ENCODE data around the gene DMXL1. TPM values are rescaled to one million over a fixed set of nuclear protein-coding genes. Genes with fewer than 3 reads are reported as not detected.

Gene DMXL1
- total and polyA plus RNA-seq, 4 donors: 4.3 to 38.1 (median 25.1) TPM

DNA sequence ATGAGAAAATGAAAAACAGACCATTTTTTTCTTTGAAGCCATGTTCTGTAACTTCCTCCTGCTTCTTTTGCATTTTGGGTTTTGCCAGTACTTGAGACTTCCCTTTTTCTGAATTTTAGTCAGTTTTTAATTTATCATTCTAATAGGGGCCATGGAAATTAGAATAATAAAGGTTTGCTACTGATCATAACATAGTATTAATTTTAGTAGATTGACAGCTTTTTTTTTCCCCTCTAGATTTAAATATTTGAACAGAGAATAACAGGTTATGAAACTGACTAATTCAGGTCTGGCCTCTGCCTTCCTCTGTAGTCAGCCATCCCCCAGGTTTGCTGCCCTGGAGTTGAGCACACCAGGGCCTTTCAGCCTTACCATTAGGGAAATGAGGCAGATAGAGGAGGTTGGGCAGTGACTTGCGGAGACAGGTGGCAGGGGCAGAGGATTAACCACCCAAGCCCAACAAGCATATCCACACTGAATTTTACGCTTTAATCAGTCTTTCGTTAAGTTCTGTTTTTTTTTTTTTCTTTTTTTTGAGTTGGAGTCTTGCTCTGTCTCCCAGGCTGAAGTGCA is 204.8 kb downstream of the DMXL1 start:
- no peak for TF ChIP-seq GABPA (IDR thresholded peaks at IDR 0.05 in 1 of 2, conservative IDR thresholded peaks at IDR 0.05 in 1 of 2)
- TF ChIP-seq RXRA (IDR thresholded peaks at IDR 0.05): no peak
- TF ChIP-seq HNF4G (IDR thresholded peaks at IDR 0.05): no peak
- no peak for TF ChIP-seq NR2F2 (IDR thresholded peaks at IDR 0.05)
- no peak for TF ChIP-seq EGR1 (IDR thresholded peaks at IDR 0.05; ENCODE audit: low read depth in 2 of 2)
- TF ChIP-seq FOXA2 (IDR thresholded peaks at IDR 0.05): no peak
- TF ChIP-seq SP1 (IDR thresholded peaks at IDR 0.05): no peak
- TF ChIP-seq JUND (IDR thresholded peaks at IDR 0.05): no peak
- TF ChIP-seq FOXA1 (IDR thresholded peaks at IDR 0.05): no peak
- TF ChIP-seq, protein P1, sequence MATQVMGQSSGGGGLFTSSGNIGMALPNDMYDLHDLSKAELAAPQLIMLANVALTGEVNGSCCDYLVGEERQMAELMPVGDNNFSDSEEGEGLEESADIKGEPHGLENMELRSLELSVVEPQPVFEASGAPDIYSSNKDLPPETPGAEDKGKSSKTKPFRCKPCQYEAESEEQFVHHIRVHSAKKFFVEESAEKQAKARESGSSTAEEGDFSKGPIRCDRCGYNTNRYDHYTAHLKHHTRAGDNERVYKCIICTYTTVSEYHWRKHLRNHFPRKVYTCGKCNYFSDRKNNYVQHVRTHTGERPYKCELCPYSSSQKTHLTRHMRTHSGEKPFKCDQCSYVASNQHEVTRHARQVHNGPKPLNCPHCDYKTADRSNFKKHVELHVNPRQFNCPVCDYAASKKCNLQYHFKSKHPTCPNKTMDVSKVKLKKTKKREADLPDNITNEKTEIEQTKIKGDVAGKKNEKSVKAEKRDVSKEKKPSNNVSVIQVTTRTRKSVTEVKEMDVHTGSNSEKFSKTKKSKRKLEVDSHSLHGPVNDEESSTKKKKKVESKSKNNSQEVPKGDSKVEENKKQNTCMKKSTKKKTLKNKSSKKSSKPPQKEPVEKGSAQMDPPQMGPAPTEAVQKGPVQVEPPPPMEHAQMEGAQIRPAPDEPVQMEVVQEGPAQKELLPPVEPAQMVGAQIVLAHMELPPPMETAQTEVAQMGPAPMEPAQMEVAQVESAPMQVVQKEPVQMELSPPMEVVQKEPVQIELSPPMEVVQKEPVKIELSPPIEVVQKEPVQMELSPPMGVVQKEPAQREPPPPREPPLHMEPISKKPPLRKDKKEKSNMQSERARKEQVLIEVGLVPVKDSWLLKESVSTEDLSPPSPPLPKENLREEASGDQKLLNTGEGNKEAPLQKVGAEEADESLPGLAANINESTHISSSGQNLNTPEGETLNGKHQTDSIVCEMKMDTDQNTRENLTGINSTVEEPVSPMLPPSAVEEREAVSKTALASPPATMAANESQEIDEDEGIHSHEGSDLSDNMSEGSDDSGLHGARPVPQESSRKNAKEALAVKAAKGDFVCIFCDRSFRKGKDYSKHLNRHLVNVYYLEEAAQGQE (IDR thresholded peaks at IDR 0.05): no peak
- no peak for TF ChIP-seq TAF1 (conservative IDR thresholded peaks at IDR 0.05)
- TF ChIP-seq HNF4A (conservative IDR thresholded peaks at IDR 0.05): no peak
- TF ChIP-seq, protein P2, sequence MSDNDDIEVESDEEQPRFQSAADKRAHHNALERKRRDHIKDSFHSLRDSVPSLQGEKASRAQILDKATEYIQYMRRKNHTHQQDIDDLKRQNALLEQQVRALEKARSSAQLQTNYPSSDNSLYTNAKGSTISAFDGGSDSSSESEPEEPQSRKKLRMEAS (IDR thresholded peaks at IDR 0.05): no peak
- no peak for TF ChIP-seq RAD21 (IDR thresholded peaks at IDR 0.05)
- TF ChIP-seq YY1 (IDR thresholded peaks at IDR 0.05): no peak
- TF ChIP-seq, protein P3, sequence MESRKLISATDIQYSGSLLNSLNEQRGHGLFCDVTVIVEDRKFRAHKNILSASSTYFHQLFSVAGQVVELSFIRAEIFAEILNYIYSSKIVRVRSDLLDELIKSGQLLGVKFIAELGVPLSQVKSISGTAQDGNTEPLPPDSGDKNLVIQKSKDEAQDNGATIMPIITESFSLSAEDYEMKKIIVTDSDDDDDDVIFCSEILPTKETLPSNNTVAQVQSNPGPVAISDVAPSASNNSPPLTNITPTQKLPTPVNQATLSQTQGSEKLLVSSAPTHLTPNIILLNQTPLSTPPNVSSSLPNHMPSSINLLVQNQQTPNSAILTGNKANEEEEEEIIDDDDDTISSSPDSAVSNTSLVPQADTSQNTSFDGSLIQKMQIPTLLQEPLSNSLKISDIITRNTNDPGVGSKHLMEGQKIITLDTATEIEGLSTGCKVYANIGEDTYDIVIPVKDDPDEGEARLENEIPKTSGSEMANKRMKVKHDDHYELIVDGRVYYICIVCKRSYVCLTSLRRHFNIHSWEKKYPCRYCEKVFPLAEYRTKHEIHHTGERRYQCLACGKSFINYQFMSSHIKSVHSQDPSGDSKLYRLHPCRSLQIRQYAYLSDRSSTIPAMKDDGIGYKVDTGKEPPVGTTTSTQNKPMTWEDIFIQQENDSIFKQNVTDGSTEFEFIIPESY (IDR thresholded peaks at IDR 0.05): no peak
- Histone ChIP-seq H3K27ac (ENCODE audit: low read depth in 1 of 2, low read length in 2 of 2) (peak overlapping the region; percentile 14 to 25), H3K4me1 (ENCODE audit: control insufficient read depth in 4 of 4, insufficient read depth in 4 of 4, low read length in 3 of 4) (peaks cover 0 to 5% (median 1%) of the 10 kb centered on the region in 4 donors), H3K9me3 (ENCODE audit: control insufficient read depth in 4 of 4, low read length in 3 of 4) (no peaks in the 10 kb centered on the region), H3K36me3 (ENCODE audit: control insufficient read depth in 4 of 4, insufficient read depth in 3 of 4, low read depth in 1 of 4, low read length in 3 of 4) (no peaks in the 10 kb centered on the region), H3K27me3 (ENCODE audit: control insufficient read depth in 4 of 4, insufficient read depth in 4 of 4, low read length in 3 of 4) (no peaks in the 10 kb centered on the region), H3K4me3 (ENCODE audit: low read depth in 1 of 3, low read length in 3 of 3) (no peak overlapping the region), H3K9ac (ENCODE audit: low read depth in 1 of 2, low read length in 2 of 2) (no peak overlapping the region)
- 87% methylated on average over 3 of the region's 3 CpGs for WGBS
- DNase-seq (ENCODE audit: low spot score): no peak

DNA sequence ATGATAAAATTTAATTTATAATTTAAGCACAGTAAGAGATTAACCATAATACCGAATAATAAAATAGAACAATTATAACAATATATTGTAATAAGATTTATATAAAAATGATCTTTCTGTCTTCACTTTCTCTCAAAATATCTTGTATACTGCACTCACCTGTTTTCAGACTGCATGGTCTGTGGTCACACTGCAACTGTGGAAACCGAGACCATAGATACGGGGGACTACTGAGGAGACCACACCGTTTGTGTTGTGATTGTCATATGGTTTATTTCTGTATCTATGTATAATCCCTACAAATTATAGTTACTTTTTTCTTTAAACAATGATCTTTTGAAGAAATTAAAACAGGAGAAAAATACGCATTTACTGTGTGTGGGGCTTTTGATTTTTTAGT is 206.1 kb downstream of the DMXL1 start:
- Histone ChIP-seq H3K27ac (ENCODE audit: low read depth in 1 of 2, low read length in 2 of 2) (no peak overlapping the region), H3K4me1 (ENCODE audit: control insufficient read depth in 4 of 4, insufficient read depth in 4 of 4, low read length in 3 of 4) (peaks cover 0 to 5% (median 1%) of the 10 kb centered on the region in 4 donors)

More for the DNA sequence above, 206.1 kb downstream of the DMXL1 start:
- no peak overlapping the region for H3K9ac ChIP-seq (ENCODE audit: low read depth in 1 of 2, low read length in 2 of 2)
- TF ChIP-seq, protein P3 (IDR thresholded peaks at IDR 0.05): no peak
- TF ChIP-seq, protein P4, sequence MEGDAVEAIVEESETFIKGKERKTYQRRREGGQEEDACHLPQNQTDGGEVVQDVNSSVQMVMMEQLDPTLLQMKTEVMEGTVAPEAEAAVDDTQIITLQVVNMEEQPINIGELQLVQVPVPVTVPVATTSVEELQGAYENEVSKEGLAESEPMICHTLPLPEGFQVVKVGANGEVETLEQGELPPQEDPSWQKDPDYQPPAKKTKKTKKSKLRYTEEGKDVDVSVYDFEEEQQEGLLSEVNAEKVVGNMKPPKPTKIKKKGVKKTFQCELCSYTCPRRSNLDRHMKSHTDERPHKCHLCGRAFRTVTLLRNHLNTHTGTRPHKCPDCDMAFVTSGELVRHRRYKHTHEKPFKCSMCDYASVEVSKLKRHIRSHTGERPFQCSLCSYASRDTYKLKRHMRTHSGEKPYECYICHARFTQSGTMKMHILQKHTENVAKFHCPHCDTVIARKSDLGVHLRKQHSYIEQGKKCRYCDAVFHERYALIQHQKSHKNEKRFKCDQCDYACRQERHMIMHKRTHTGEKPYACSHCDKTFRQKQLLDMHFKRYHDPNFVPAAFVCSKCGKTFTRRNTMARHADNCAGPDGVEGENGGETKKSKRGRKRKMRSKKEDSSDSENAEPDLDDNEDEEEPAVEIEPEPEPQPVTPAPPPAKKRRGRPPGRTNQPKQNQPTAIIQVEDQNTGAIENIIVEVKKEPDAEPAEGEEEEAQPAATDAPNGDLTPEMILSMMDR (IDR thresholded peaks at IDR 0.05; ENCODE audit: low read depth, low read length, missing input control): no peak
- TF ChIP-seq, protein P5, sequence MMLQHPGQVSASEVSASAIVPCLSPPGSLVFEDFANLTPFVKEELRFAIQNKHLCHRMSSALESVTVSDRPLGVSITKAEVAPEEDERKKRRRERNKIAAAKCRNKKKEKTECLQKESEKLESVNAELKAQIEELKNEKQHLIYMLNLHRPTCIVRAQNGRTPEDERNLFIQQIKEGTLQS (IDR thresholded peaks at IDR 0.05): no peak
- no peak for TF ChIP-seq TAF1 (conservative IDR thresholded peaks at IDR 0.05)
- TF ChIP-seq NR2F2 (IDR thresholded peaks at IDR 0.05): no peak
- no peak for TF ChIP-seq JUND (IDR thresholded peaks at IDR 0.05)
- TF ChIP-seq FOXA1 (IDR thresholded peaks at IDR 0.05): no peak
- TF ChIP-seq, protein P1 (IDR thresholded peaks at IDR 0.05): no peak
- DNase-seq (ENCODE audit: low spot score): no peak
- H3K36me3 ChIP-seq (ENCODE audit: control insufficient read depth in 4 of 4, insufficient read depth in 3 of 4, low read depth in 1 of 4, low read length in 3 of 4): no peaks in the 10 kb centered on the region
- H3K27me3 ChIP-seq (ENCODE audit: control insufficient read depth in 4 of 4, insufficient read depth in 4 of 4, low read length in 3 of 4): no peaks in the 10 kb centered on the region
- no peak overlapping the region for H3K4me3 ChIP-seq (ENCODE audit: low read depth in 1 of 3, low read length in 3 of 3)
- no peaks in the 10 kb centered on the region for H3K9me3 ChIP-seq (ENCODE audit: control insufficient read depth in 4 of 4, low read length in 3 of 4)
- 90% methylated on average over 5 of the region's 5 CpGs for whole genome bisulfite sequencing

All from liver (tissue), 9 donors.